ENCODE measurements around the gene KLHL12.

- TF ChIP-seq POLR2AphosphoS5 (IDR thresholded peaks at IDR 0.05) = no peak
- TF ChIP-seq, protein P1, sequence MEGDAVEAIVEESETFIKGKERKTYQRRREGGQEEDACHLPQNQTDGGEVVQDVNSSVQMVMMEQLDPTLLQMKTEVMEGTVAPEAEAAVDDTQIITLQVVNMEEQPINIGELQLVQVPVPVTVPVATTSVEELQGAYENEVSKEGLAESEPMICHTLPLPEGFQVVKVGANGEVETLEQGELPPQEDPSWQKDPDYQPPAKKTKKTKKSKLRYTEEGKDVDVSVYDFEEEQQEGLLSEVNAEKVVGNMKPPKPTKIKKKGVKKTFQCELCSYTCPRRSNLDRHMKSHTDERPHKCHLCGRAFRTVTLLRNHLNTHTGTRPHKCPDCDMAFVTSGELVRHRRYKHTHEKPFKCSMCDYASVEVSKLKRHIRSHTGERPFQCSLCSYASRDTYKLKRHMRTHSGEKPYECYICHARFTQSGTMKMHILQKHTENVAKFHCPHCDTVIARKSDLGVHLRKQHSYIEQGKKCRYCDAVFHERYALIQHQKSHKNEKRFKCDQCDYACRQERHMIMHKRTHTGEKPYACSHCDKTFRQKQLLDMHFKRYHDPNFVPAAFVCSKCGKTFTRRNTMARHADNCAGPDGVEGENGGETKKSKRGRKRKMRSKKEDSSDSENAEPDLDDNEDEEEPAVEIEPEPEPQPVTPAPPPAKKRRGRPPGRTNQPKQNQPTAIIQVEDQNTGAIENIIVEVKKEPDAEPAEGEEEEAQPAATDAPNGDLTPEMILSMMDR (IDR thresholded peaks at IDR 0.05) = no peak
- no peak for TF ChIP-seq EP300 (IDR thresholded peaks at IDR 0.05)
- TF ChIP-seq POLR2A (IDR thresholded peaks at IDR 0.05) = no peak
Measured at GRCh38 chr1:202880961-202881460, 46.0 kb downstream of the KLHL12 start.

All from stomach (tissue), 4 donors.